Neural cell (in vitro differentiated cells): ENCODE results near the gene SERPINA1. TPM values are rescaled to one million over a fixed set of nuclear protein-coding genes. Genes with fewer than 3 reads are reported as not detected.

Source experiments
- H2AFZ ChIP-seq: fragments of 200-600, 300-800 bp; sonication (generic), shearing (Covaris generic); 2 replicates; pipeline ENCODE4 v1.6.0; 2014; ENCODE audit warnings: low read depth, mild to moderate bottlenecking, antibody characterized with exemption, low read length, moderate library complexity
- H3F3A ChIP-seq: fragments of 200-600 bp; shearing (Covaris generic); 2 replicates; pipeline ENCODE4 v1.6.1; 2016; ENCODE audit warnings: mild to moderate bottlenecking, moderate library complexity, mixed read lengths, antibody characterized with exemption, low read length; ENCODE audit not compliant: insufficient read depth, poor library complexity, severe bottlenecking
- H3K27ac ChIP-seq: fragments of 200-600, 300-800 bp; sonication (generic), shearing (Covaris generic); 2 replicates; pipeline ENCODE4 v1.5.1; 2014; ENCODE audit warnings: mild to moderate bottlenecking, low read length, moderate library complexity
- H3K27me3 ChIP-seq: fragments of 300-800, 200-600 bp; sonication (generic), shearing (Covaris generic); 2 replicates; pipeline ENCODE4 v1.6.0; 2014; ENCODE audit warnings: mild to moderate bottlenecking, low read depth, low read length, moderate library complexity; ENCODE audit not compliant: insufficient read depth
- H3K36me3 ChIP-seq: fragments of 300-800, 200-600 bp; sonication (generic), shearing (Covaris generic); 2 replicates; pipeline ENCODE4 v1.5.1; 2014; ENCODE audit warnings: mild to moderate bottlenecking, antibody characterized with exemption, low read length, moderate library complexity; ENCODE audit not compliant: insufficient read depth
- H3K4me2 ChIP-seq: fragments of 300-800, 200-600 bp; sonication (generic), shearing (Covaris generic); 2 replicates; pipeline ENCODE4 v1.6.0; 2014; ENCODE audit warnings: mild to moderate bottlenecking, low read length
- H3K4me3 ChIP-seq: fragments of 300-800, 200-600 bp; sonication (generic), shearing (Covaris generic); 2 replicates; pipeline ENCODE4 v1.5.1; 2014; ENCODE audit warnings: mild to moderate bottlenecking, low read length, moderate library complexity
- H3K79me2 ChIP-seq: fragments of 200-600 bp; shearing (Covaris generic); replicated peaks from 2 replicates; pipeline ENCODE4 v1.6.0; 2014; ENCODE audit warnings: mild to moderate bottlenecking, low read length, moderate library complexity; ENCODE audit not compliant: insufficient read depth
- H3K9ac ChIP-seq: fragments of 300-800, 200-600 bp; sonication (generic), shearing (Covaris generic); 2 replicates; pipeline ENCODE4 v1.6.1; 2016; ENCODE audit warnings: mild to moderate bottlenecking, low read length, mixed read lengths
- H3K9me2 ChIP-seq: fragments of 200-600 bp; shearing (Covaris generic); 2 replicates; pipeline ENCODE4 v1.6.1; 2016; ENCODE audit warnings: mild to moderate bottlenecking, low read length, mixed read lengths; ENCODE audit not compliant: insufficient read depth
- H3K9me3 ChIP-seq: fragments of 200-600, 300-800 bp; sonication (generic), shearing (Covaris generic); 2 replicates; pipeline ENCODE4 v1.6.1; 2016; ENCODE audit warnings: mild to moderate bottlenecking, mixed run types, low read length, moderate library complexity, mixed read lengths
- H4K20me1 ChIP-seq: fragments of 200-600 bp; shearing (Covaris generic); 2 replicates; pipeline ENCODE4 v1.6.1; 2016; ENCODE audit warnings: mild to moderate bottlenecking, mixed run types; ENCODE audit not compliant: insufficient read depth
- EP300 ChIP-seq: fragments of 450-650 bp; conservative IDR thresholded peaks from 2 replicates; pipeline ENCODE4 v1.6.1; 2014; ENCODE audit warnings: antibody characterized with exemption, mild to moderate bottlenecking, moderate library complexity; ENCODE audit not compliant: poor library complexity, severe bottlenecking
- EZH2 ChIP-seq: fragments of 200-600, 300-800 bp; shearing (Covaris generic), sonication (generic); IDR thresholded peaks from 2 replicates; pipeline ENCODE4 v1.6.1; 2014; ENCODE audit warnings: antibody characterized with exemption, low read length, borderline replicate concordance, mild to moderate bottlenecking; ENCODE audit not compliant: insufficient read depth, poor library complexity, severe bottlenecking
- MXI1 ChIP-seq: fragments of 450-650 bp; conservative IDR thresholded peaks from 2 replicates; pipeline ENCODE4 v1.6.1; 2014; ENCODE audit warnings: antibody characterized with exemption, mild to moderate bottlenecking; ENCODE audit not compliant: poor library complexity, severe bottlenecking
- POLR2AphosphoS5 ChIP-seq: IDR thresholded peaks from 2 replicates; pipeline ENCODE4 v1.6.1; 2012
- RAD21 ChIP-seq: fragments of 450-650 bp; conservative IDR thresholded peaks from 2 replicates; pipeline ENCODE4 v1.6.1; 2014; ENCODE audit warnings: antibody characterized with exemption, mild to moderate bottlenecking, moderate library complexity
- SMC3 ChIP-seq: fragments of 450-650 bp; conservative IDR thresholded peaks from 2 replicates; pipeline ENCODE4 v1.6.1; 2014; ENCODE audit warnings: antibody characterized with exemption, mild to moderate bottlenecking, moderate library complexity; ENCODE audit not compliant: poor library complexity
- TAF1 ChIP-seq: IDR thresholded peaks from 2 replicates; pipeline ENCODE4 v1.6.1; 2012; ENCODE audit warnings: low read depth
- polyA plus RNA-seq: library from polyadenylated mRNA; depleted of rRNA; stranded (reverse); fragments of >200 nt; gene quantifications from 2 replicates; pipeline ENCODE4 v1.2.3, GENCODE V29; 2014
- TF ChIP-seq, protein P1 (sequence below): IDR thresholded peaks from 2 replicates; pipeline ENCODE4 v1.6.1; 2012; ENCODE audit warnings: borderline replicate concordance
- TF ChIP-seq, protein P2 (sequence below): fragments of 450-650 bp; IDR thresholded peaks from 2 replicates; pipeline ENCODE4 v1.5.1; 2014; ENCODE audit warnings: antibody characterized with exemption, mild to moderate bottlenecking, moderate library complexity; ENCODE audit not compliant: poor library complexity, severe bottlenecking

Gene SERPINA1
- polyA plus RNA-seq, 1 donor from 2014 or later = not detected

DNA sequence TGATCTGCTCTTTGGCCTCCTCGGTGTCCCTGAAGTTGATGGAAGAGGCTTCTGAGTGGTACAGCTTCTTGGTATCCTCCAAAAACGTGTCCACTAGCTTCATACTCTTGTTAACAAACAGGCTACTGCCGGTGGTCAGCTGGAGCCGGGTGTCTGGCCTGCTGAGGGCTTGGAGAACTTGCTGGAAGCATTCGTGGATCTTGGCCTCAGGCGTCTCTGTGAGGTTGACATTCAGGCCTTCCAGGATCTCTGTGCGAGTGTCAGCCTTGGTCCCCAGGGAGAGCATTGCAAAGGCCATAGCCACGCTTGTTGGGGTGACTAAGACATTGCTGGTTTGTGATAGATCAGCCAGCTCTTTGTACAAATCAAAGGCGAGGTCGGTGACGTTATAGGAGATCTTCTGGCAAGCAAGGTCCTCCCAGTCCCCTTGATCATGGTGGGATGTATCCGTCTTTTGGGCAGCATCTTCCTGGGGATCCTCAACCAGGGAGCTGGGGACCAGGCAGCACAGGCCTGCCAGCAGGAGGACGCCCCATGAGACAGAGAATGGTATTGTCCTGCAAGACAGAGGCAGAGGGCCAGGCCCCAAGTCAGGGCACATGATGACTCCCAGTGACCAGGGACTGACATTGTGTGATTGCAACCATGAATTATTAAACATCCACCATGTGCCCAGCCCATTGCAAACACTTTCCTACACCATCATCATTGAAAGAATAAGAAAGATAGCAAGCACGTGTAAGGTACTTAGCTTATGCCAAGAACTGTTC lies 22.1 kb downstream of the SERPINA1 start, which contains the start of gene SERPINA2:
SERPINA2 (minus strand) TSS at position 553 of the 770 bp plus-strand sequence.
- H3K79me2 ChIP-seq = no peaks in the 10 kb centered on the region
- no peak within 1 kb of the TSS for H3K4me2 ChIP-seq
- H3F3A ChIP-seq = no peaks in the 10 kb centered on the region
- no peak within 1 kb of the TSS for H3K9ac ChIP-seq
- no peaks in the 10 kb centered on the region for H4K20me1 ChIP-seq
- no peaks in the 10 kb centered on the region for H3K9me2 ChIP-seq
- H3K9me3 ChIP-seq = no peaks in the 10 kb centered on the region
- H3K36me3 ChIP-seq = no peaks in the 10 kb centered on the region
- H2AFZ ChIP-seq = no peak within 1 kb of the TSS
- no peaks in the 10 kb centered on the region for H3K27me3 ChIP-seq
- no peak within 1 kb of the TSS for H3K27ac ChIP-seq
- no peak within 1 kb of the TSS for H3K4me3 ChIP-seq
- TF ChIP-seq POLR2AphosphoS5 (no peak), RAD21 (no peak), MXI1 (no peak), EZH2 (no peak), TAF1 (no peak), EP300 (no peak), SMC3 (no peak)
- TF ChIP-seq, protein P1, sequence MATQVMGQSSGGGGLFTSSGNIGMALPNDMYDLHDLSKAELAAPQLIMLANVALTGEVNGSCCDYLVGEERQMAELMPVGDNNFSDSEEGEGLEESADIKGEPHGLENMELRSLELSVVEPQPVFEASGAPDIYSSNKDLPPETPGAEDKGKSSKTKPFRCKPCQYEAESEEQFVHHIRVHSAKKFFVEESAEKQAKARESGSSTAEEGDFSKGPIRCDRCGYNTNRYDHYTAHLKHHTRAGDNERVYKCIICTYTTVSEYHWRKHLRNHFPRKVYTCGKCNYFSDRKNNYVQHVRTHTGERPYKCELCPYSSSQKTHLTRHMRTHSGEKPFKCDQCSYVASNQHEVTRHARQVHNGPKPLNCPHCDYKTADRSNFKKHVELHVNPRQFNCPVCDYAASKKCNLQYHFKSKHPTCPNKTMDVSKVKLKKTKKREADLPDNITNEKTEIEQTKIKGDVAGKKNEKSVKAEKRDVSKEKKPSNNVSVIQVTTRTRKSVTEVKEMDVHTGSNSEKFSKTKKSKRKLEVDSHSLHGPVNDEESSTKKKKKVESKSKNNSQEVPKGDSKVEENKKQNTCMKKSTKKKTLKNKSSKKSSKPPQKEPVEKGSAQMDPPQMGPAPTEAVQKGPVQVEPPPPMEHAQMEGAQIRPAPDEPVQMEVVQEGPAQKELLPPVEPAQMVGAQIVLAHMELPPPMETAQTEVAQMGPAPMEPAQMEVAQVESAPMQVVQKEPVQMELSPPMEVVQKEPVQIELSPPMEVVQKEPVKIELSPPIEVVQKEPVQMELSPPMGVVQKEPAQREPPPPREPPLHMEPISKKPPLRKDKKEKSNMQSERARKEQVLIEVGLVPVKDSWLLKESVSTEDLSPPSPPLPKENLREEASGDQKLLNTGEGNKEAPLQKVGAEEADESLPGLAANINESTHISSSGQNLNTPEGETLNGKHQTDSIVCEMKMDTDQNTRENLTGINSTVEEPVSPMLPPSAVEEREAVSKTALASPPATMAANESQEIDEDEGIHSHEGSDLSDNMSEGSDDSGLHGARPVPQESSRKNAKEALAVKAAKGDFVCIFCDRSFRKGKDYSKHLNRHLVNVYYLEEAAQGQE = no peak
- TF ChIP-seq, protein P2, sequence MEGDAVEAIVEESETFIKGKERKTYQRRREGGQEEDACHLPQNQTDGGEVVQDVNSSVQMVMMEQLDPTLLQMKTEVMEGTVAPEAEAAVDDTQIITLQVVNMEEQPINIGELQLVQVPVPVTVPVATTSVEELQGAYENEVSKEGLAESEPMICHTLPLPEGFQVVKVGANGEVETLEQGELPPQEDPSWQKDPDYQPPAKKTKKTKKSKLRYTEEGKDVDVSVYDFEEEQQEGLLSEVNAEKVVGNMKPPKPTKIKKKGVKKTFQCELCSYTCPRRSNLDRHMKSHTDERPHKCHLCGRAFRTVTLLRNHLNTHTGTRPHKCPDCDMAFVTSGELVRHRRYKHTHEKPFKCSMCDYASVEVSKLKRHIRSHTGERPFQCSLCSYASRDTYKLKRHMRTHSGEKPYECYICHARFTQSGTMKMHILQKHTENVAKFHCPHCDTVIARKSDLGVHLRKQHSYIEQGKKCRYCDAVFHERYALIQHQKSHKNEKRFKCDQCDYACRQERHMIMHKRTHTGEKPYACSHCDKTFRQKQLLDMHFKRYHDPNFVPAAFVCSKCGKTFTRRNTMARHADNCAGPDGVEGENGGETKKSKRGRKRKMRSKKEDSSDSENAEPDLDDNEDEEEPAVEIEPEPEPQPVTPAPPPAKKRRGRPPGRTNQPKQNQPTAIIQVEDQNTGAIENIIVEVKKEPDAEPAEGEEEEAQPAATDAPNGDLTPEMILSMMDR = no peak

DNA sequence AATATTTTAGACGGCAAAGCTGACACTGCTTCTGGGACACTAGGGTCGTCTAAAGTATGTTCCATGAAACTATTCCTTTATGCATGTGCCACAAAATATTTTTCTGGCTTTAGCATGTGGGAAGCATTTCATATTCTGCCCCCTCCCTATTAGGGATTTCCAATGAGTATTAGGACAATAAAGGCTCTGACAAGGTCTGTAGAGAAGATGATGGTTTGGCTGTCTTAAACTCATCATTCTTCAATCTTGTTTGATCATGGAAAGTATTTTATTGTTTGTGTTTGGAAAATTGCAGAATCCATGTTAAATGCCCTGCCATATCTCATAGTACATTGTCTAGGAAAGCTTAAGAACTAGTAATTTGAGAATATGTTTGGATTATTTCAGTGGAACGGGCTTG lies 22.8 kb downstream of the SERPINA1 start:
- no peaks in the 10 kb centered on the region for H3K9me3 ChIP-seq
- no peak overlapping the region for H3K9ac ChIP-seq
- H3K27ac ChIP-seq = no peak overlapping the region
- no peak overlapping the region for H2AFZ ChIP-seq
- H3K79me2 ChIP-seq = no peaks in the 10 kb centered on the region
- no peak overlapping the region for H3K4me2 ChIP-seq
- no peaks in the 10 kb centered on the region for H3K27me3 ChIP-seq
- no peak overlapping the region for H3K4me3 ChIP-seq
- TF ChIP-seq MXI1 (no peak), SMC3 (no peak), RAD21 (no peak), POLR2AphosphoS5 (no peak), EP300 (no peak), TAF1 (no peak), EZH2 (no peak)
- TF ChIP-seq, protein P2 = no peak
- TF ChIP-seq, protein P1 = no peak
- no peaks in the 10 kb centered on the region for H4K20me1 ChIP-seq
- H3F3A ChIP-seq = no peaks in the 10 kb centered on the region
- H3K9me2 ChIP-seq = no peaks in the 10 kb centered on the region
- H3K36me3 ChIP-seq = no peaks in the 10 kb centered on the region
